Suprapubic skin (tissue), 4 donors: ENCODE results near the gene TRAF3IP1. TPM values are rescaled to one million over a fixed set of nuclear protein-coding genes. Genes with fewer than 3 reads are reported as not detected.

ENCODE experiments used
- DNase-seq, 2 donors: peaks; one replicate each; pipeline ENCODE4 v3.0.0-alpha.2; 2019; ENCODE audit warnings: low spot score in 2 of 2
- H3K27ac ChIP-seq: fragments of 200-600 bp; sonication (generic); one replicate; pipeline ENCODE4 v1.5.1; 2019
- H3K27me3 ChIP-seq: fragments of 200-600 bp; sonication (generic); one replicate; pipeline ENCODE4 v1.5.1; 2019
- H3K36me3 ChIP-seq: fragments of 200-600 bp; sonication (generic); one replicate; pipeline ENCODE4 v1.5.1; 2019
- H3K4me1 ChIP-seq: fragments of 200-600 bp; sonication (generic); one replicate; pipeline ENCODE4 v1.5.1; 2019
- H3K4me3 ChIP-seq: fragments of 200-600 bp; sonication (generic); one replicate; pipeline ENCODE4 v1.5.1; 2019; ENCODE audit warnings: mild to moderate bottlenecking
- H3K9me3 ChIP-seq: fragments of 200-600 bp; sonication (generic); one replicate; pipeline ENCODE4 v1.5.1; 2019
- CTCF ChIP-seq, 2 donors: fragments of 200-600 bp in 1 of 2; fragments of 450-650 bp in 1 of 2; sonication (generic) in 1 of 2; IDR thresholded peaks; one replicate each; pipeline ENCODE4 v1.5.1; 2016 to 2019; ENCODE audit warnings: antibody characterized with exemption in 2 of 2, mild to moderate bottlenecking in 1 of 2, moderate library complexity in 1 of 2
- EP300 ChIP-seq: sonication (generic); formaldehyde crosslinking; IDR thresholded peaks from one replicate; pipeline ENCODE4 v1.6.1; 2017; ENCODE audit warnings: antibody characterized with exemption
- POLR2A ChIP-seq, 2 donors: fragments of 450-650 bp; IDR thresholded peaks; one replicate each; pipeline ENCODE4 v1.6.1; 2017; ENCODE audit warnings: antibody characterized with exemption in 2 of 2, mild to moderate bottlenecking in 2 of 2, moderate library complexity in 2 of 2
- POLR2AphosphoS5 ChIP-seq, 3 donors: sonication (generic); formaldehyde crosslinking; IDR thresholded peaks; one replicate each; pipeline ENCODE4 v1.6.1; 2017; ENCODE audit warnings: antibody characterized with exemption in 3 of 3
- WGBS: methylation state at CpG from one replicate; pipeline ENCODE4 v1.1.5; 2018; 5-methylcytosine and 5-hydroxymethylcytosine counted together
- total RNA-seq, 4 donors: library from RNA; depleted of rRNA; stranded (reverse); fragments of >200 nt; gene quantifications; one replicate each; pipeline ENCODE4 v1.1.0, GENCODE V29; 2016

TRAF3IP1 gene
- total RNA-seq, 4 donors from 2014 or later, result 10.2 to 15.4 (median 10.6) TPM

- WGBS, result 93% methylated on average over 10 of the region's 10 CpGs
- Histone ChIP-seq H3K9me3 (no peaks in the 10 kb centered on the region), H3K27ac (no peak overlapping the region), H3K36me3 (peaks cover 22% of the 10 kb centered on the region), H3K4me3 (no peak overlapping the region), H3K4me1 (no peaks in the 10 kb centered on the region), H3K27me3 (no peaks in the 10 kb centered on the region)
- no peak for DNase-seq
- TF ChIP-seq POLR2A (IDR thresholded peaks at IDR 0.05) (no peak), EP300 (no peak), CTCF (IDR thresholded peaks at IDR 0.05) (no peak), POLR2AphosphoS5 (IDR thresholded peaks at IDR 0.05) (no peak)
Measured at GRCh38 chr2:238344517-238344916, 24.2 kb downstream of the TRAF3IP1 start.

DNA sequence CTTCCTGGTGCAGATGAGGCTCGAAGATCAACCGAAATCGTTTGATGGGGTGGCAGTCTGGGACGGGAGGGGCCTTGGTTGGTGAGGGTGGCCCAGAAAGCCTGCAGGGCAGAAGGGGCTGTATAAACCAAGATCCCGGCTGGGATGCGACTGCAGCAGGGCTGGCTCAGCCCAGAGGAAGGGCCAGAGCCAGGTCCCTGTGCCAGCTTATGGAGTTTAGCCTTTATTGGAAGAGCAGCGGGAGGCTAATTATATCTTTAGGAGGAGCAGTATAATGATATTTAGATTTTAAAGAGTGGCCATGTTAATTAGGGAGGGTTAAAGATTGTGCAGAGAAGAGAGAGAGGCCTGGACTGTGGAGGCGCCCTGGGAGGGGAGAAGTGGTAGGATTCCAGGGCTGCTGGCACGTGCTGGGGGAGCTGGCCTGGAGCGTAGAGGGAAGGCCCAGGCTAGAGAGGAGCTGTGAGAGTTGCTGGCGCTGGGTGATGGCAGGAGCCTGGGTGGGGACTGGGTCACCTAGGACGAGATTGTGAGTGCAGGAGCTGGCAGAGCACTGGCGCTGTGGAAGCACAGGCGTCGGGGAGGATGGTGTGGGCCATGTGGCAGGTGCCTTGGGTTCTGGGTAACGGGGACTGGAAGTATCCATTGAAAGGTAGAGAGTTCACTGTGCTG lies 25.1 kb downstream of the TRAF3IP1 start:
- no peaks in the 10 kb centered on the region for H3K9me3 ChIP-seq
- no peaks in the 10 kb centered on the region for H3K4me1 ChIP-seq
- peaks cover 28% of the 10 kb centered on the region for H3K36me3 ChIP-seq
- peak in 1 of 2 donors; percentile 52 for DNase-seq
- H3K4me3 ChIP-seq, result no peak overlapping the region
- H3K27me3 ChIP-seq, result no peaks in the 10 kb centered on the region
- no peak overlapping the region for H3K27ac ChIP-seq
- 86% methylated on average over 16 of the region's 16 CpGs for WGBS
- TF ChIP-seq POLR2A (IDR thresholded peaks at IDR 0.05) (no peak), CTCF (IDR thresholded peaks at IDR 0.05) (no peak), POLR2AphosphoS5 (IDR thresholded peaks at IDR 0.05) (no peak), EP300 (no peak)

DNA sequence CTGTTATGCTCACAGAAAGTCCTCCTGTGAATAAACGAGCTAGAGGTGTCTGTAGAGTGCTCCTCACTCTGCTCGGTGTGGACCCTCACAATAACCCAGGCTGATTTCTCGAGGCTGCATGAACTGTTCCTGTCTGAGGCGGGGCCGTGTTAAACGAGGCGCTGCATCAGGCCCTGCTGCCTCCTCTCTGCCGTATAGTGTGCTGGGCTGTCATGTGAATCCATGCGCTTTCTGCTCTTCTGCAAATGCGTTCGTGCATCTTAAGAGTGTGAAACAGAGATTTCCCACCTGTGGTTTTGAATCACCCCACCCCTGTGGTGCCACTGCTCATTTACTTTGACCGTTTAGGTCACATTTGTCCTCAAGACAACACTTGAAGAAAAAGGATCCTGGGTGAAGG lies 26.2 kb downstream of the TRAF3IP1 start:
- peak in 1 of 2 donors; percentile 53 for DNase-seq
- 92% methylated on average over 10 of the region's 12 CpGs for WGBS
- H3K27ac ChIP-seq, result no peak overlapping the region
- TF ChIP-seq POLR2A (IDR thresholded peaks at IDR 0.05), result no peak
- no peaks in the 10 kb centered on the region for H3K27me3 ChIP-seq
- no peaks in the 10 kb centered on the region for H3K9me3 ChIP-seq
- no peaks in the 10 kb centered on the region for H3K4me1 ChIP-seq
- no peak overlapping the region for H3K4me3 ChIP-seq
- peaks cover 28% of the 10 kb centered on the region for H3K36me3 ChIP-seq

GRCh38 chr2:238350150-238350897 lies 30.0 kb downstream of the TRAF3IP1 start:
- no peaks in the 10 kb centered on the region for H3K27me3 ChIP-seq
- no peak overlapping the region for H3K27ac ChIP-seq
- no peak overlapping the region for H3K4me3 ChIP-seq
- WGBS, result 90% methylated on average over 18 of the region's 18 CpGs
- H3K36me3 ChIP-seq, result peaks cover 40% of the 10 kb centered on the region
- TF ChIP-seq POLR2AphosphoS5 (IDR thresholded peaks at IDR 0.05) (no peak), CTCF (IDR thresholded peaks at IDR 0.05) (no peak), EP300 (no peak), POLR2A (IDR thresholded peaks at IDR 0.05) (no peak)
- no peak for DNase-seq
- H3K9me3 ChIP-seq, result no peaks in the 10 kb centered on the region
- no peaks in the 10 kb centered on the region for H3K4me1 ChIP-seq

DNA sequence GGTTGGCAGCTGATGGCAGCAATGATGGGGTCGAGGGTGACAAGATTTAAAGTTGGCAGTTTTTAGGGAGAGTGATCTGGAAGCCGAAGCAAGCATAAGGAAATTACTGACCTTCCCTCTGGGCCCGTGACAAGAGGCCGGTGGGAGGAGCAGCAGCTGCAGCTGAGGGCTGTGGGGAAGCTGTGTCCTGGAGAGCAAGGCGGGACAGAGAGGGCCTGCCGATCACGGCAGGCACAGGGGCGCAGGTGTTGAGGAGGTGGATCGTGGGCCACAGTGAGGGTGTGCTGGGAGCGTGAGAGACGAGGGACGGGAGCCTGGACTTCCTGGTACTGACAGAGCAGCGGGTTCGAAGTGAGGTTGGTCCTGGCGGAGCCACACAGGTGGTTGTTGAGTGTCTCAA lies 31.0 kb downstream of the TRAF3IP1 start:
- Histone ChIP-seq H3K36me3 (peaks cover 44% of the 10 kb centered on the region), H3K4me1 (no peaks in the 10 kb centered on the region), H3K4me3 (no peak overlapping the region), H3K9me3 (no peaks in the 10 kb centered on the region), H3K27ac (no peak overlapping the region), H3K27me3 (no peaks in the 10 kb centered on the region)
- 83% methylated on average over 15 of the region's 15 CpGs for WGBS
- no peak for DNase-seq
- no peak for TF ChIP-seq EP300
- TF ChIP-seq CTCF (IDR thresholded peaks at IDR 0.05), result no peak
- no peak for TF ChIP-seq POLR2AphosphoS5 (IDR thresholded peaks at IDR 0.05)
- TF ChIP-seq POLR2A (IDR thresholded peaks at IDR 0.05), result no peak
